Measurements from ENCODE around the gene EP400. TPM values are rescaled to one million over a fixed set of nuclear protein-coding genes. Genes with fewer than 3 reads are reported as not detected.

The EP400 gene
- total and polyA plus RNA-seq, 2 donors (not counting 1 experiment from before 2014, with no cell fraction given), result 3.4 to 12.4 TPM

DNA sequence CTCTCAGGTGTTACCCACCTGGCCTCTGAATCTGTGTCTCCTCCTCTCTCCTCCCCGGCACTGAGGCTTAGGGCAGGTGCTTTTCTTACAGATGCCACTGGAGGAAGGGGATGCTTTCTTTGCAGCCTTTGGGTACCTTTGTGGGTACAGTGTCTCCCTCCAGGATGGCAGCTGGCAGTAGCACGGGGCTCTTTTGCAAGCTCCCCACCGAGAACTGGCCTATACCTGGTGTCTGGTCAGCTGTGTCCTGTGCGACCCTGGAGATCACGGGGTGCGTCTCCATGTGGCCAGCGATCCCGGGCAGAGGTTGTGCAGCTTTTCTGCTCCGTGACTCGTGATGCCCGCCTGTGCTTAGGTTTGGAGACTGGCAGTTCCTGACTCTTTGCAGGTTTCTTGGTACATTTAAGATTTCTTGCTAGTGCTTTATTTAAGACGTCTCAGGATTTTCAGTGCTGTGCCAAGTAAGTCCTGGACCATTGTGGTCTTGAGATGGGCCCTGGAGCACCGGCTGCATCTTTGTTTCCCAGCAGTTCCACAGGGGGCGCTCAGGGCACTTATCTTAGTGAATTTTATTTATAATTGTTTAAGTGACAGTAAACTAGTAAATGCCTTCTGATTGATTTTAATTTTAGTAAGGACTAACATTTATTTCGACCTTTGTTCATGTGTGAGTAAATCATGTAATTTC lies 125.4 kb downstream of the EP400 start:
- Histone ChIP-seq H3K36me3 (ENCODE audit: control insufficient read depth, insufficient read depth, low read length) (peaks cover 11% of the 10 kb centered on the region), H3K79me2 (ENCODE audit: control insufficient read depth, insufficient read depth, low read length) (no peaks in the 10 kb centered on the region), H3K27ac (ENCODE audit: insufficient read depth, low read length) (no peak overlapping the region), H3K4me3 (replicated peaks in 1 of 4; ENCODE audit: control extremely low read depth in 1 of 4, insufficient read depth in 1 of 4, low read depth in 3 of 4, low read length in 4 of 4) (no peak overlapping the region), H2AFZ (ENCODE audit: low read length) (no peak overlapping the region), H3K4me1 (ENCODE audit: control insufficient read depth, extremely low read depth, insufficient read depth, low read length) (no peaks in the 10 kb centered on the region), H3K4me2 (ENCODE audit: extremely low read depth, insufficient read depth, low read length) (no peak overlapping the region), H4K20me1 (ENCODE audit: control insufficient read depth, extremely low read depth, insufficient read depth, low read length) (no peaks in the 10 kb centered on the region), H3K27me3 (ENCODE audit: control insufficient read depth, insufficient read depth, low read length) (no peaks in the 10 kb centered on the region), H3K9me3 (ENCODE audit: control insufficient read depth, insufficient read depth, low read depth, low read length) (no peaks in the 10 kb centered on the region), H3K9ac (ENCODE audit: insufficient read depth, low read length) (no peak overlapping the region)
- TF ChIP-seq, protein P1, sequence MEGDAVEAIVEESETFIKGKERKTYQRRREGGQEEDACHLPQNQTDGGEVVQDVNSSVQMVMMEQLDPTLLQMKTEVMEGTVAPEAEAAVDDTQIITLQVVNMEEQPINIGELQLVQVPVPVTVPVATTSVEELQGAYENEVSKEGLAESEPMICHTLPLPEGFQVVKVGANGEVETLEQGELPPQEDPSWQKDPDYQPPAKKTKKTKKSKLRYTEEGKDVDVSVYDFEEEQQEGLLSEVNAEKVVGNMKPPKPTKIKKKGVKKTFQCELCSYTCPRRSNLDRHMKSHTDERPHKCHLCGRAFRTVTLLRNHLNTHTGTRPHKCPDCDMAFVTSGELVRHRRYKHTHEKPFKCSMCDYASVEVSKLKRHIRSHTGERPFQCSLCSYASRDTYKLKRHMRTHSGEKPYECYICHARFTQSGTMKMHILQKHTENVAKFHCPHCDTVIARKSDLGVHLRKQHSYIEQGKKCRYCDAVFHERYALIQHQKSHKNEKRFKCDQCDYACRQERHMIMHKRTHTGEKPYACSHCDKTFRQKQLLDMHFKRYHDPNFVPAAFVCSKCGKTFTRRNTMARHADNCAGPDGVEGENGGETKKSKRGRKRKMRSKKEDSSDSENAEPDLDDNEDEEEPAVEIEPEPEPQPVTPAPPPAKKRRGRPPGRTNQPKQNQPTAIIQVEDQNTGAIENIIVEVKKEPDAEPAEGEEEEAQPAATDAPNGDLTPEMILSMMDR (conservative IDR thresholded peaks at IDR 0.05 in 1 of 2, IDR thresholded peaks at IDR 0.05 in 1 of 2; ENCODE audit: low read depth in 1 of 2, low read length in 2 of 2), result peak in 1 of 2 donors; percentile 30
- no peak for TF ChIP-seq EZH2 (IDR thresholded peaks at IDR 0.05; ENCODE audit: low read length, missing control alignments)
- DNase-seq (ENCODE audit: low read depth in 2 of 2), result no peak

DNA sequence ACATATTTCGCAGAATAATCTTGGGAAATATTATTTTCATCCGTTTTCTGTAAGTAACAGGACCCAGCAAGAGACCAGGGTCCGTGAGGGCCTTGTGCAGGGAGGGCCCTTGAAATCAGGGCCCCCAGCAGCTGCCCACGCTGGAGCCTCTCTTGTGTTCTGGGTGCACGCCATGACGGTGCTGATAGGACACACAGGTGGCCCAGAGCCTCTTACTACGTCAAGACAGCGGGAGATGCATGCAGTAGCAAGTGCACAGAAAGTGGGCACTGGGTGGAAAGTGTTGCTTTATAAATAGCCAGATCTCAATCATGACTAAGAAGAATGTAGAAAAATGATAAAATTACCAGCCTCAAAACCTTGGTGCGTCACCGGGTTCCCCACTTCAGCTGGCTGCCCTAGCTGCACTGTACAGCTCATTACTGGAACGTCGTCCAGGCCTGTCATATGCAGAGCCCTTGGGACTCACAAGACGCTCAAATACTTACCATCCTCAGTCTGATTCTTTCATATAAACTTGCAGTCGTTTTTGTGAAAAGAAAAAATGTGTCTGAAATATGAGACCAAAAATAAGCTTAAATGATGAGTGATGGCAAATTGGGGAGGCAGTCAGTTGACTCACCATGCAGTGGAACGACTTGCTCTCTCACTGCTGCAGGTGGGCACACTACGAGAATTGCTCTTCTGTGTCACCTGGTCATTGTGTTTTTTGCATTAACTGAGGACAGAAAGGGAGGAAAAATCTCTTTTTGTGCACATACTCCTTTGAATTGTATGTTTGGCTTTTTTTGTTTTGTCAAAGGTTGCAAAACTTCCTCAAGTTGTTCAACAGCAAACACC lies 126.2 kb downstream of the EP400 start:
- Histone ChIP-seq H3K27ac (ENCODE audit: insufficient read depth, low read length) (no peak overlapping the region), H3K36me3 (ENCODE audit: control insufficient read depth, insufficient read depth, low read length) (peaks cover 13% of the 10 kb centered on the region), H3K4me3 (replicated peaks in 1 of 4; ENCODE audit: control extremely low read depth in 1 of 4, insufficient read depth in 1 of 4, low read depth in 3 of 4, low read length in 4 of 4) (no peak overlapping the region), H3K4me1 (ENCODE audit: control insufficient read depth, extremely low read depth, insufficient read depth, low read length) (no peaks in the 10 kb centered on the region), H3K4me2 (ENCODE audit: extremely low read depth, insufficient read depth, low read length) (no peak overlapping the region), H3K9me3 (ENCODE audit: control insufficient read depth, insufficient read depth, low read depth, low read length) (no peaks in the 10 kb centered on the region), H3K79me2 (ENCODE audit: control insufficient read depth, insufficient read depth, low read length) (no peaks in the 10 kb centered on the region), H2AFZ (ENCODE audit: low read length) (no peak overlapping the region), H4K20me1 (ENCODE audit: control insufficient read depth, extremely low read depth, insufficient read depth, low read length) (no peaks in the 10 kb centered on the region), H3K27me3 (ENCODE audit: control insufficient read depth, insufficient read depth, low read length) (no peaks in the 10 kb centered on the region), H3K9ac (ENCODE audit: insufficient read depth, low read length) (no peak overlapping the region)
- TF ChIP-seq EZH2 (IDR thresholded peaks at IDR 0.05; ENCODE audit: low read length, missing control alignments), result no peak
- TF ChIP-seq, protein P1 (conservative IDR thresholded peaks at IDR 0.05 in 1 of 2, IDR thresholded peaks at IDR 0.05 in 1 of 2; ENCODE audit: low read depth in 1 of 2, low read length in 2 of 2), result no peak
- no peak for DNase-seq (ENCODE audit: low read depth in 2 of 2)

DNA sequence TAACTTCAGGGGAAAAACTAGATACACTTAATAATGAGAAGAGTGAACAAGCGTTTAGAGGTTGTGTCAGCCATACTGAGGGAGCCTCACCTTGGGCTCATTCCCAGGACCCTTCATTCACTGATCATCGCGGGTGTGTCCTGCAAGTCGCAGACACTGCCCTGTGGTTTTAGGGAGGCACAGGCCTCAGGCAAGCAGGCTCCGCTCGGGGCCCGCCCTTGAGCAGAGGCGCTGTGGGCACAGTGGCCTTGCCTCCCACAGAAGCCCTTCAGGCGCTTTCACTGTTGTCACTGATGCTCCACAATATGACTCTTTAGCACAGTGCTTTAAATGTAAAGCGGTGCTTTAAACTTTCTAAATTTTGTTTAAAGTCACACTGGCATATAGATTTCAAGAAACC lies 127.0 kb downstream of the EP400 start:
- H3K27ac ChIP-seq (ENCODE audit: insufficient read depth, low read length), result no peak overlapping the region
- no peak overlapping the region for H3K4me2 ChIP-seq (ENCODE audit: extremely low read depth, insufficient read depth, low read length)
- no peak overlapping the region for H2AFZ ChIP-seq (ENCODE audit: low read length)
- H4K20me1 ChIP-seq (ENCODE audit: control insufficient read depth, extremely low read depth, insufficient read depth, low read length), result no peaks in the 10 kb centered on the region
- H3K4me3 ChIP-seq (replicated peaks in 1 of 4; ENCODE audit: control extremely low read depth in 1 of 4, insufficient read depth in 1 of 4, low read depth in 3 of 4, low read length in 4 of 4), result no peak overlapping the region
- no peaks in the 10 kb centered on the region for H3K9me3 ChIP-seq (ENCODE audit: control insufficient read depth, insufficient read depth, low read depth, low read length)
- H3K36me3 ChIP-seq (ENCODE audit: control insufficient read depth, insufficient read depth, low read length), result peaks cover 9% of the 10 kb centered on the region
- TF ChIP-seq, protein P1 (conservative IDR thresholded peaks at IDR 0.05 in 1 of 2, IDR thresholded peaks at IDR 0.05 in 1 of 2; ENCODE audit: low read depth in 1 of 2, low read length in 2 of 2), result no peak
- no peak for TF ChIP-seq EZH2 (IDR thresholded peaks at IDR 0.05; ENCODE audit: low read length, missing control alignments)
- H3K79me2 ChIP-seq (ENCODE audit: control insufficient read depth, insufficient read depth, low read length), result no peaks in the 10 kb centered on the region
- no peaks in the 10 kb centered on the region for H3K27me3 ChIP-seq (ENCODE audit: control insufficient read depth, insufficient read depth, low read length)
- no peak overlapping the region for H3K9ac ChIP-seq (ENCODE audit: insufficient read depth, low read length)
- no peak for DNase-seq (ENCODE audit: low read depth in 2 of 2)
- H3K4me1 ChIP-seq (ENCODE audit: control insufficient read depth, extremely low read depth, insufficient read depth, low read length), result no peaks in the 10 kb centered on the region
